ENCODE results near the gene CACNA1D. TPM values are rescaled to one million over a fixed set of nuclear protein-coding genes. Genes with fewer than 3 reads are reported as not detected.

CACNA1D gene
- total and polyA plus RNA-seq, 9 of the 15 experiments (the other 6 are each of a cell fraction or from before 2014, with no cell fraction given) = 0.29 TPM; not detected in 8

GRCh38 chr3:53836084-53836872 lies 341.9 kb downstream of the CACNA1D start:
- no peak overlapping the region for H3K27ac ChIP-seq (ENCODE audit: extremely low read depth, low read depth, low read length)
- no peaks in the 10 kb centered on the region for H3K36me3 ChIP-seq (ENCODE audit: control insufficient read depth, insufficient read depth, low read length)
- H3K27me3 ChIP-seq (ENCODE audit: control insufficient read depth in 2 of 2, insufficient read depth in 2 of 2, low read length in 2 of 2) = no peaks in the 10 kb centered on the region; a peak in 2 of 5 replicates
- intact Hi-C loops (cut with micrococcal nuclease) = no loop called here
- in situ Hi-C loops (cut with MboI) = no loop called here
- H3K79me2 ChIP-seq (ENCODE audit: control insufficient read depth, insufficient read depth, low read length) = no peaks in the 10 kb centered on the region
- no peaks in the 10 kb centered on the region for H4K20me1 ChIP-seq (replicated peaks; ENCODE audit: control insufficient read depth, insufficient read depth, low read length)
- no peaks in the 10 kb centered on the region for H3K9me3 ChIP-seq (replicated peaks; ENCODE audit: control insufficient read depth, insufficient read depth, low read depth, low read length)
- ChIA-PET CTCF (ENCODE audit: low intra/inter-chr PET ratio) (no interaction called here), POLR2A (no interaction called here)
- no peak overlapping the region for H3K9ac ChIP-seq (ENCODE audit: insufficient read depth in 1 of 2, low read depth in 2 of 2, low read length in 2 of 2)
- H3K4me3 ChIP-seq = no peak overlapping the region
- DNase-seq (ENCODE audit: extremely low read depth in 1 of 4, low spot score in 3 of 4) (no peak), FAIRE-seq (no peak), ATAC-seq (no peak)
- no peak overlapping the region for H3K4me2 ChIP-seq (ENCODE audit: insufficient read depth, low read length)
- WGBS (ENCODE audit: insufficient coverage, low coverage, missing lambda C conversion rate) = 14% methylated on average over 9 of the region's 9 CpGs
- H3K4me1 ChIP-seq (replicated peaks in 1 of 2; ENCODE audit: control insufficient read depth in 2 of 2, insufficient read depth in 2 of 2, low read length in 2 of 2) = no peaks in the 10 kb centered on the region
- no TSS peak for BruUV-seq (replicated peaks)
- no peaks in the 10 kb centered on the region for H3K9me1 ChIP-seq (ENCODE audit: control insufficient read depth, insufficient read depth, low read length)
- H2AFZ ChIP-seq (ENCODE audit: low read depth, low read length) = no peak overlapping the region
- no peak for TF ChIP-seq ZNF23 (CRISPR knock-in tag; IDR thresholded peaks at IDR 0.05)
- TF ChIP-seq ZNF507 (tag; conservative IDR thresholded peaks at IDR 0.05) = no peak
- TF ChIP-seq RNF2 (IDR thresholded peaks at IDR 0.05) = no peak
- no peak for TF ChIP-seq RB1 (IDR thresholded peaks at IDR 0.05; ENCODE audit: low read depth)
- TF ChIP-seq SNAPC5 (CRISPR knock-in tag; IDR thresholded peaks at IDR 0.05) = no peak
- no peak for TF ChIP-seq HDGF (IDR thresholded peaks at IDR 0.05)
- no peak for TF ChIP-seq MAFG (tag; conservative IDR thresholded peaks at IDR 0.05)
- no peak for TF ChIP-seq ZFX (CRISPR knock-in tag; IDR thresholded peaks at IDR 0.05)
- TF ChIP-seq BRD9 (IDR thresholded peaks at IDR 0.05; ENCODE audit: low read depth, partially characterized antibody) = no peak
- TF ChIP-seq ZNF583 (CRISPR knock-in tag; IDR thresholded peaks at IDR 0.05) = no peak
- no peak for TF ChIP-seq REST (IDR thresholded peaks at IDR 0.05; ENCODE audit: borderline replicate concordance)
- TF ChIP-seq REST (CRISPR knock-in tag; IDR thresholded peaks at IDR 0.05; ENCODE audit: low read depth) = no peak
- TF ChIP-seq SMAD4 (CRISPR knock-in tag; conservative IDR thresholded peaks at IDR 0.05) = no peak
- no peak for TF ChIP-seq SFPQ (IDR thresholded peaks at IDR 0.05; ENCODE audit: low read depth, low read length)

Data from K562 (cell line).